SH-SY5Y (cell line): Measurements from ENCODE around the gene UBXN6.

ENCODE experiments used
- GATA2 ChIP-seq: IDR thresholded peaks from 2 replicates; pipeline ENCODE4 v1.6.1; 2011; ENCODE audit warnings: mild to moderate bottlenecking, low read depth, low read length
- GATA3 ChIP-seq: IDR thresholded peaks from 2 replicates; pipeline ENCODE4 v1.6.1; 2011; ENCODE audit warnings: low read depth, mild to moderate bottlenecking, low read length, moderate library complexity

- no peak for TF ChIP-seq GATA2
- TF ChIP-seq GATA3: no peak
Observed at GRCh38 chr19:4436231-4436630, 21.4 kb downstream of the UBXN6 start.
